Gastroesophageal sphincter (tissue), 4 donors: Measurements from ENCODE around the gene CPXM2. TPM values are rescaled to one million over a fixed set of nuclear protein-coding genes. Genes with fewer than 3 reads are reported as not detected.

Experiments
- ATAC-seq: fragments of 150-250 bp; one replicate; pipeline ENCODE4 v1.9.1; 2016; ENCODE audit warnings: mild to moderate bottlenecking, moderate library complexity
- H3K27ac ChIP-seq, 4 donors: fragments of 200-600 bp; sonication (generic) in 3 of 4; 1 replicate in 3 of 4; 2 replicates in 1 of 4; pipeline ENCODE4 v1.5.1; 2016 to 2019
- H3K27me3 ChIP-seq: fragments of 200-600 bp; sonication (generic); one replicate; pipeline ENCODE4 v1.5.1; 2019
- H3K36me3 ChIP-seq, 2 donors: fragments of 200-600 bp; sonication (generic); one replicate each; pipeline ENCODE4 v1.5.1; 2019; ENCODE audit warnings: control low read depth in 1 of 2
- H3K4me1 ChIP-seq, 3 donors: fragments of 200-600 bp; sonication (generic); 1 replicate in 2 of 3; 2 replicates in 1 of 3; pipeline ENCODE4 v1.5.1; 2016 to 2019; ENCODE audit warnings: control low read depth in 2 of 3
- H3K4me3 ChIP-seq, 2 donors: fragments of 200-600 bp; sonication (generic); one replicate each; pipeline ENCODE4 v1.5.1; 2019; ENCODE audit warnings: mild to moderate bottlenecking in 1 of 2, moderate library complexity in 1 of 2
- H3K9me3 ChIP-seq, 3 donors: fragments of 200-600 bp; sonication (generic); one replicate each; pipeline ENCODE4 v1.5.1; 2017 to 2019; ENCODE audit warnings: control low read depth in 2 of 3
- CTCF ChIP-seq, 4 experiments: fragments of 200-600 bp in 2 of 4; fragments of 450-650 bp in 2 of 4; sonication (generic) in 1 of 4; IDR thresholded peaks; one replicate each; pipeline ENCODE4 v1.5.1; 2017 to 2019; ENCODE audit warnings: antibody characterized with exemption in 4 of 4, mild to moderate bottlenecking in 2 of 4, moderate library complexity in 2 of 4
- EP300 ChIP-seq: sonication (generic); formaldehyde crosslinking; IDR thresholded peaks from one replicate; pipeline ENCODE4 v1.6.1; 2017; ENCODE audit warnings: antibody characterized with exemption, mild to moderate bottlenecking
- POLR2A ChIP-seq, 2 donors: fragments of 450-650 bp; IDR thresholded peaks; one replicate each; pipeline ENCODE4 v1.6.1; 2017; ENCODE audit warnings: antibody characterized with exemption in 2 of 2, mild to moderate bottlenecking in 2 of 2, moderate library complexity in 1 of 2
- POLR2AphosphoS5 ChIP-seq: sonication (generic); formaldehyde crosslinking; IDR thresholded peaks from one replicate; pipeline ENCODE4 v1.6.1; 2017; ENCODE audit warnings: antibody characterized with exemption
- WGBS, 2 donors: methylation state at CpG; one replicate each; pipeline ENCODE4 v1.1.5; 2018; ENCODE audit warnings: low coverage in 1 of 2; 5-methylcytosine and 5-hydroxymethylcytosine counted together
- total RNA-seq, 4 donors: library from RNA; depleted of rRNA; stranded (reverse); fragments of >200 nt; gene quantifications; one replicate each; pipeline ENCODE4 v1.1.0, GENCODE V29; 2016

The CPXM2 gene
- total RNA-seq, 4 donors from 2014 or later = 57.1 to 165 (median 85.1) TPM

- no peak for ATAC-seq
- H3K27ac ChIP-seq = no peak overlapping the region
These were observed 104.7 kb downstream of the CPXM2 start for GRCh38 chr10:123786896-123787295.

GRCh38 chr10:123786306-123786705 is 105.3 kb downstream of the CPXM2 start:
- no peak overlapping the region for H3K27ac ChIP-seq
- H3K9me3 ChIP-seq = peaks cover 0 to 2% (median 0%) of the 10 kb centered on the region in 3 donors
- 80 to 91% methylated on average over 1 to 7 of the region's 7 CpGs for WGBS, 2 donors
- no peak for ATAC-seq
- no peaks in the 10 kb centered on the region for H3K27me3 ChIP-seq
- no peak for TF ChIP-seq POLR2AphosphoS5
- TF ChIP-seq POLR2A (IDR thresholded peaks at IDR 0.05) = no peak
- no peak for TF ChIP-seq EP300
- H3K4me1 ChIP-seq = peaks cover 0 to 24% (median 0%) of the 10 kb centered on the region in 3 donors
- H3K4me3 ChIP-seq = no peak overlapping the region
- H3K36me3 ChIP-seq = peaks cover 0 to 32% of the 10 kb centered on the region in 2 donors

More at GRCh38 chr10:123786896-123787295, 104.7 kb downstream of the CPXM2 start:
- no peak for TF ChIP-seq EP300
- no peak for TF ChIP-seq CTCF (IDR thresholded peaks at IDR 0.05)
- no peak for TF ChIP-seq POLR2A (IDR thresholded peaks at IDR 0.05)
- TF ChIP-seq POLR2AphosphoS5 = no peak
- H3K36me3 ChIP-seq = peaks cover 0 to 38% of the 10 kb centered on the region in 2 donors
- no peaks in the 10 kb centered on the region for H3K27me3 ChIP-seq
- 50% methylated on average over 1 of the region's 1 CpG; no CpG with 5 or more reads in 1 of the 2 donors for WGBS, 2 donors
- no peak overlapping the region for H3K4me3 ChIP-seq
- peaks cover 0 to 6% (median 0%) of the 10 kb centered on the region in 3 donors for H3K9me3 ChIP-seq
- H3K4me1 ChIP-seq = peaks cover 0 to 23% (median 0%) of the 10 kb centered on the region in 3 donors

- Histone ChIP-seq H3K27ac (peak overlapping the region in 1 of 4 donors; percentile 27), H3K4me3 (no peak overlapping the region), H3K27me3 (no peaks in the 10 kb centered on the region), H3K36me3 (peaks cover 0 to 17% of the 10 kb centered on the region in 2 donors), H3K4me1 (peaks cover 0 to 40% (median 0%) of the 10 kb centered on the region in 3 donors), H3K9me3 (no peaks in the 10 kb centered on the region)
- no peak for ATAC-seq
- 75 to 81% methylated on average over 7 of the region's 7 CpGs for WGBS, 2 donors
- TF ChIP-seq EP300 (no peak), CTCF (IDR thresholded peaks at IDR 0.05) (no peak), POLR2AphosphoS5 (no peak), POLR2A (IDR thresholded peaks at IDR 0.05) (no peak)
These were observed 107.0 kb downstream of the CPXM2 start for GRCh38 chr10:123784646-123785045.

DNA sequence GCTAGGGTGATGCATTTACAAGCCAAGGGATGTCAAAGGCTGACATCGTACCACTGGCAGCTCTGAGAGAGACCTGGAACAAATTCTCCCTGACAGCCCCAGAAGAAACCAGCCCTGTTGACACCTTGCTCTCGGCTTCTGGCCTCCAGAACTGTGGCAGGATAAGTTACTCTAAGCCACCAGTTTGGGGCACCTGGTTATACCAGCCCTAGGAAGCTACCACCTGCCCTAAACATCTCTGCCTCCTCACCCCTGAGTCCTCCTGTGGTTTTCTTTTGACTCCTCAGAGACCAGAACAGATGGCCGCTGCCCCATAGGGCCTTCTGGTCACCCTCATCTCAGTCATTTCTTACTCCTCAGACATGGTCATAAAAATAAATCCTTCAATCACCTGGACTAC is 107.4 kb downstream of the CPXM2 start:
- ATAC-seq = no peak

DNA sequence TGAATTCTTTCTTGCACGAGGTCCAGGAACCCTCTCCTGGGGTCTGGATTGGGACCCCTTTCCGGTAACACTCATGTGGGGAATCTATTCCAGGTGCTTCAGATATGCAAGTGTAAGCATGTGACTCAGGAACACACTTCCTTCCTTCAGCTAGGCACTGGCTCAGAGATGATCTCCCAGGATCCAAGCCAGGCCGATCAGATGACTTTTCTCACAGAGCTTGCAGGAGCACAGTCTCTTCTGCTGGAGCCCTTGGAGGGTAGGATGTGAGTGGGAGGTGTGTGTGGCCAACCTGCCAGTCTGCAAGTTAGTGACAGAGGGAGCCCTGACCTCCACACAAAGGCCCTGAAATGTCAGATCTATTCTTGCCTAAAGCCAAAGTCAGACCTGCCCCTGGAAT is 108.3 kb downstream of the CPXM2 start:
- Histone ChIP-seq H3K36me3 (peaks cover 0 to 9% of the 10 kb centered on the region in 2 donors), H3K4me1 (peaks cover 0 to 52% (median 0%) of the 10 kb centered on the region in 3 donors), H3K27ac (peak overlapping the region in 1 of 4 donors; percentile 0), H3K4me3 (no peak overlapping the region), H3K27me3 (no peaks in the 10 kb centered on the region), H3K9me3 (no peaks in the 10 kb centered on the region)
- no peak for ATAC-seq
- 58% methylated on average over 2 of the region's 3 CpGs; no CpG with 5 or more reads in 1 of the 2 donors for WGBS, 2 donors
- TF ChIP-seq CTCF (IDR thresholded peaks at IDR 0.05) (no peak), POLR2A (IDR thresholded peaks at IDR 0.05) (no peak), EP300 (no peak), POLR2AphosphoS5 (no peak)

More for the DNA sequence above, 107.4 kb downstream of the CPXM2 start:
- H3K27me3 ChIP-seq = no peaks in the 10 kb centered on the region
- peaks cover 0 to 45% (median 0%) of the 10 kb centered on the region in 3 donors for H3K4me1 ChIP-seq
- peaks cover 0 to 13% of the 10 kb centered on the region in 2 donors for H3K36me3 ChIP-seq
- no peak overlapping the region for H3K4me3 ChIP-seq
- no peak for TF ChIP-seq EP300
- TF ChIP-seq POLR2AphosphoS5 = no peak
- no peak for TF ChIP-seq CTCF (IDR thresholded peaks at IDR 0.05)
- TF ChIP-seq POLR2A (IDR thresholded peaks at IDR 0.05) = no peak
- 81 to 94% methylated on average over 3 of the region's 3 CpGs for WGBS, 2 donors
- H3K9me3 ChIP-seq = no peaks in the 10 kb centered on the region
- peak overlapping the region in 2 of 4 donors; percentile 23 to 27 for H3K27ac ChIP-seq
